HepG2 (cell line): ENCODE measurements around the gene PRRT1B. TPM values are rescaled to one million over a fixed set of nuclear protein-coding genes. Genes with fewer than 3 reads are reported as not detected.

Experiments used
- CEBPG ChIP-seq: IDR thresholded peaks from 2 replicates; pipeline ENCODE4 v1.6.1; 2016
- GABPB1 ChIP-seq: IDR thresholded peaks from 2 replicates; pipeline ENCODE4 v1.6.1; 2016; ENCODE audit warnings: mild to moderate bottlenecking, missing genetic modification reagents, moderate library complexity, missing compliant biosample characterization
- HMG20A ChIP-seq: IDR thresholded peaks from 2 replicates; pipeline ENCODE4 v1.6.1; 2016; ENCODE audit warnings: borderline replicate concordance
- KLF6 ChIP-seq: IDR thresholded peaks from 2 replicates; pipeline ENCODE4 v1.8.0; 2016; ENCODE audit warnings: missing biosample characterization, missing genetic modification reagents
- MATR3 ChIP-seq: sonication (generic); formaldehyde crosslinking; IDR thresholded peaks from 2 replicates; pipeline ENCODE4 v1.4.0; 2020; ENCODE audit warnings: missing genetic modification reagents
- MXI1 ChIP-seq: IDR thresholded peaks from 3 replicates; pipeline ENCODE4 v1.6.1; 2012; ENCODE audit warnings: low read depth, low read length, inconsistent platforms, borderline replicate concordance
- SAFB2 ChIP-seq: sonication (generic); formaldehyde crosslinking; IDR thresholded peaks from 2 replicates; pipeline ENCODE4 v1.5.1; 2020; ENCODE audit warnings: missing genetic modification reagents, low read depth, mild to moderate bottlenecking, borderline replicate concordance
- SKIL ChIP-seq: sonication (generic); formaldehyde crosslinking; IDR thresholded peaks from 2 replicates; pipeline ENCODE4 v1.8.0; 2022; ENCODE audit warnings: missing genetic modification reagents, mild to moderate bottlenecking, moderate library complexity, borderline replicate concordance
- SOX6 ChIP-seq, 2 experiments: fragments of 450-650 bp in 1 of 2; sonication (generic) in 1 of 2; formaldehyde crosslinking in 1 of 2; IDR thresholded peaks; 2 replicates each; pipeline versions ENCODE4 v1.4.0 to v1.6.1; 2017 to 2020; ENCODE audit warnings: antibody characterized with exemption in 1 of 2, mild to moderate bottlenecking in 1 of 2, missing genetic modification reagents in 1 of 2
- SRSF9 ChIP-seq: fragments of 200-400 bp; formaldehyde crosslinking; IDR thresholded peaks from 2 replicates; pipeline ENCODE4 v1.6.1; 2018; ENCODE audit warnings: borderline replicate concordance, mild to moderate bottlenecking, low read depth, low read length; ENCODE audit not compliant: insufficient read depth, poor library complexity, severe bottlenecking
- TBX2 ChIP-seq: sonication (generic); formaldehyde crosslinking; IDR thresholded peaks from 2 replicates; pipeline ENCODE4 v1.5.0; 2020; ENCODE audit warnings: missing genetic modification reagents, mild to moderate bottlenecking, borderline replicate concordance
- TFAP4 ChIP-seq: sonication (generic); IDR thresholded peaks from 2 replicates; pipeline ENCODE4 v1.6.1; 2016; ENCODE audit warnings: low read depth, borderline replicate concordance
- ZBTB33 ChIP-seq: sonication (generic); formaldehyde crosslinking; IDR thresholded peaks from 2 replicates; pipeline ENCODE4 v1.4.0; 2020; ENCODE audit warnings: missing genetic modification reagents
- ZBTB38 ChIP-seq: sonication (generic); formaldehyde crosslinking; IDR thresholded peaks from 2 replicates; pipeline ENCODE4 v1.5.1; 2020; ENCODE audit warnings: mild to moderate bottlenecking, missing genetic modification reagents
- ZBTB7B ChIP-seq: sonication (generic); formaldehyde crosslinking; IDR thresholded peaks from 2 replicates; pipeline ENCODE4 v1.4.0; 2020; ENCODE audit warnings: missing genetic modification reagents
- ZFAT ChIP-seq: sonication (generic); formaldehyde crosslinking; conservative IDR thresholded peaks from 2 replicates; pipeline ENCODE4 v1.8.1; 2023; ENCODE audit warnings: missing genetic modification reagents, inconsistent platforms
- ZNF230 ChIP-seq: sonication (generic); formaldehyde crosslinking; IDR thresholded peaks from 2 replicates; pipeline ENCODE4 v1.4.0; 2020; ENCODE audit warnings: mild to moderate bottlenecking, missing genetic modification reagents
- ZNF234 ChIP-seq: sonication (generic); formaldehyde crosslinking; conservative IDR thresholded peaks from 2 replicates; pipeline ENCODE4 v1.5.1; 2020; ENCODE audit warnings: mild to moderate bottlenecking, missing genetic modification reagents
- ZNF263 ChIP-seq: sonication (generic); formaldehyde crosslinking; IDR thresholded peaks from 2 replicates; pipeline ENCODE4 v1.4.0; 2020; ENCODE audit warnings: missing genetic modification reagents
- ZNF264 ChIP-seq: sonication (generic); formaldehyde crosslinking; IDR thresholded peaks from 2 replicates; pipeline ENCODE4 v1.4.0; 2020; ENCODE audit warnings: missing genetic modification reagents
- ZNF652 ChIP-seq: IDR thresholded peaks from 2 replicates; pipeline ENCODE4 v1.6.1; 2016; ENCODE audit warnings: low read depth, borderline replicate concordance
- ZNF660 ChIP-seq: sonication (generic); formaldehyde crosslinking; IDR thresholded peaks from 2 replicates; pipeline ENCODE4 v1.5.1; 2020; ENCODE audit warnings: mild to moderate bottlenecking, low read depth, missing genetic modification reagents, borderline replicate concordance
- ZNF746 ChIP-seq: sonication (generic); formaldehyde crosslinking; IDR thresholded peaks from 2 replicates; pipeline ENCODE4 v1.8.0; 2022; ENCODE audit warnings: mild to moderate bottlenecking, missing genetic modification reagents
- ZNF761 ChIP-seq: sonication (generic); formaldehyde crosslinking; conservative IDR thresholded peaks from 2 replicates; pipeline ENCODE4 v1.4.0; 2020; ENCODE audit warnings: mild to moderate bottlenecking, missing genetic modification reagents
- ZSCAN29 ChIP-seq: sonication (generic); formaldehyde crosslinking; conservative IDR thresholded peaks from 2 replicates; pipeline ENCODE4 v1.4.0; 2020; ENCODE audit warnings: mild to moderate bottlenecking, missing genetic modification reagents
- polyA plus RNA-seq, 8 experiments: library from polyadenylated mRNA; depleted of rRNA in 3 of 8; stranded (reverse) in 7 of 8; unstranded in 1 of 8; fragments of >200 nt; fragmentation: Illumina TruSeq in 4 of 8; extraction: Trizol in 4 of 8; gene quantifications; 2 replicates each; pipeline versions ENCODE4 v1.2.1 to v1.2.3, GENCODE V29; 2011 to 2016; ENCODE audit warnings: low read depth in 4 of 8, missing spikeins in 1 of 8, mixed read lengths in 1 of 8; ENCODE audit not compliant: insufficient read depth in 1 of 8
- total RNA-seq, 5 experiments: library from RNA; depleted of rRNA; stranded (reverse); fragments of >200 nt; fragmentation: Illumina TruSeq; extraction: Trizol; gene quantifications; 2 replicates each; pipeline ENCODE4 v1.2.3, GENCODE V29; 2016; ENCODE audit warnings: low read depth in 1 of 5

Gene PRRT1B
- total and polyA plus RNA-seq, 2 of the 13 experiments (the other 11 are each of a cell fraction or from before 2014, with no cell fraction given), result not detected

GRCh38 chr9:131590907-131591844 lies 45.9 kb downstream of the PRRT1B start (continued):
- 0 out of 2 replicates have a peak, but pooled peaks have one; percentile 25 for TF ChIP-seq ZNF761 (CRISPR knock-in tag)
- no peak for TF ChIP-seq ZNF234 (CRISPR knock-in tag)
- peak; percentile 67; the same call in 1 of the 2 replicates for TF ChIP-seq ZNF230
- peak; percentile 85; the same call in 1 of the 2 replicates for TF ChIP-seq TFAP4
- peak; percentile 14; the same call in 1 of the 2 replicates for TF ChIP-seq TBX2 (CRISPR knock-in tag)
- no peak for TF ChIP-seq ZFAT (CRISPR knock-in tag)
- 0 out of 2 replicates have a peak, but pooled peaks have one; percentile 27 for TF ChIP-seq CEBPG (CRISPR knock-in tag)
- TF ChIP-seq ZBTB7B (CRISPR knock-in tag), result 0 out of 2 replicates have a peak, but pooled peaks have one; percentile 27
- TF ChIP-seq MXI1, result peak; percentile 38; the same call in 1 of the 3 replicates
- no peak for TF ChIP-seq ZNF660
- TF ChIP-seq ZSCAN29 (CRISPR knock-in tag), result 0 out of 2 replicates have a peak, but pooled peaks have one; percentile 53
- TF ChIP-seq SKIL (CRISPR knock-in tag), result no peak
- no peak for TF ChIP-seq MATR3 (CRISPR knock-in tag)
- no peak for TF ChIP-seq HMG20A (CRISPR knock-in tag)
- TF ChIP-seq SOX6 (IDR thresholded peaks at IDR 0.05), result no peak
- TF ChIP-seq SOX6 (CRISPR knock-in tag; IDR thresholded peaks at IDR 0.05), result peak; percentile 45; the same call in 1 of the 2 replicates
- peak; percentile 34; the same call in 1 of the 2 replicates for TF ChIP-seq ZNF263
- TF ChIP-seq GABPB1 (CRISPR knock-in tag), result peak; percentile 65
- no peak for TF ChIP-seq SAFB2 (CRISPR knock-in tag)
- peak; percentile 83 for TF ChIP-seq ZBTB38 (CRISPR knock-in tag)
- no peak for TF ChIP-seq ZNF652 (CRISPR knock-in tag)
- TF ChIP-seq ZNF746, result no peak
- TF ChIP-seq ZBTB33 (CRISPR knock-in tag), result peak; percentile 91
- no peak for TF ChIP-seq SRSF9
- TF ChIP-seq KLF6, result 0 out of 2 replicates have a peak, but pooled peaks have one; percentile 34
- no peak for TF ChIP-seq ZNF264
